GM19025 (cell line): Measurements from ENCODE around the gene PEF1.

Experiments used
- ATAC-seq: cut with Tn5 transposase; IDR thresholded peaks from one replicate; pipeline ENCODE4 v1.9.1; 2021; ENCODE audit warnings: mild to moderate bottlenecking, low read depth, moderate library complexity; ENCODE audit not compliant: unreplicated experiment

PEF1 gene

GRCh38 chr1:31655756-31656155 lies 11.1 kb upstream of the PEF1 start:
- ATAC-seq = no peak

GRCh38 chr1:31655104-31655503 lies 10.4 kb upstream of the PEF1 start:
- ATAC-seq = no peak

- no peak for ATAC-seq
Measured at GRCh38 chr1:31654474-31654776, 9.7 kb upstream of the PEF1 start.

- ATAC-seq = no peak
Measured at GRCh38 chr1:31653717-31654473, 9.2 kb upstream of the PEF1 start.

- no peak for ATAC-seq
Measured at GRCh38 chr1:31652891-31653499, 8.3 kb upstream of the PEF1 start.

GRCh38 chr1:31651766-31652165 lies 7.1 kb upstream of the PEF1 start:
- no peak for ATAC-seq

GRCh38 chr1:31651089-31651420 lies 6.4 kb upstream of the PEF1 start:
- no peak for ATAC-seq

GRCh38 chr1:31650161-31651088 lies 5.7 kb upstream of the PEF1 start:
- no peak for ATAC-seq

- no peak for ATAC-seq
Measured at GRCh38 chr1:31648641-31649357, 4.1 kb upstream of the PEF1 start.

- ATAC-seq = no peak
Measured at GRCh38 chr1:31648190-31648589, 3.5 kb upstream of the PEF1 start.

- ATAC-seq = no peak
Measured at GRCh38 chr1:31647106-31647505, 2.4 kb upstream of the PEF1 start.

- ATAC-seq = no peak
Measured at GRCh38 chr1:31646259-31646960, 1.7 kb upstream of the PEF1 start.

GRCh38 chr1:31645274-31645568 lies 545 bp upstream of the PEF1 start:
- ATAC-seq = no peak

GRCh38 chr1:31643976-31644559 lies 608 bp downstream of the PEF1 start:
- no peak for ATAC-seq

GRCh38 chr1:31642897-31643296 lies 1.8 kb downstream of the PEF1 start:
- no peak for ATAC-seq

GRCh38 chr1:31642366-31642765 lies 2.3 kb downstream of the PEF1 start:
- ATAC-seq = no peak

- no peak for ATAC-seq
Measured at GRCh38 chr1:31640964-31641363, 3.7 kb downstream of the PEF1 start.

GRCh38 chr1:31640179-31640578 lies 4.5 kb downstream of the PEF1 start:
- no peak for ATAC-seq

GRCh38 chr1:31639543-31639942 lies 5.1 kb downstream of the PEF1 start:
- no peak for ATAC-seq
